ACC112 (cell line): ENCODE measurements around the gene TOX2.

ENCODE experiments used
- H2AFZ ChIP-seq: fragments of 200-600 bp; sonication (generic); one replicate; pipeline ENCODE4 v1.6.0; 2017; ENCODE audit warnings: antibody characterized with exemption, low read length; ENCODE audit not compliant: unreplicated experiment
- H3K27ac ChIP-seq: fragments of 200-600 bp; sonication (generic); 2 replicates; pipeline ENCODE4 v1.5.1; 2014; ENCODE audit warnings: low read depth, mild to moderate bottlenecking, antibody characterized with exemption, low read length, moderate library complexity
- H3K27me3 ChIP-seq: fragments of 200-600 bp; sonication (generic); 2 replicates; pipeline ENCODE4 v1.6.1; 2014; ENCODE audit warnings: mild to moderate bottlenecking, antibody characterized with exemption, low read length, moderate library complexity, mixed read lengths; ENCODE audit not compliant: insufficient read depth
- H3K36me3 ChIP-seq: fragments of 200-600 bp; sonication (generic); 2 replicates; pipeline ENCODE4 v1.6.1; 2016; ENCODE audit warnings: mild to moderate bottlenecking, antibody characterized with exemption, low read length, moderate library complexity, mixed read lengths; ENCODE audit not compliant: insufficient read depth
- H3K4me1 ChIP-seq: fragments of 200-600 bp; sonication (generic); one replicate; pipeline ENCODE4 v1.6.1; 2016; ENCODE audit warnings: low read length, mixed read lengths; ENCODE audit not compliant: insufficient read depth, unreplicated experiment, control insufficient read depth
- H3K4me3 ChIP-seq: fragments of 200-600 bp; sonication (generic); 2 replicates; pipeline ENCODE4 v1.5.1; 2014; ENCODE audit warnings: mild to moderate bottlenecking, low read depth, low read length
- H3K79me2 ChIP-seq: fragments of 200-600 bp; sonication (generic); one replicate; pipeline ENCODE4 v1.6.0; 2016; ENCODE audit warnings: low read length; ENCODE audit not compliant: control insufficient read depth, unreplicated experiment, insufficient read depth

Gene TOX2

DNA sequence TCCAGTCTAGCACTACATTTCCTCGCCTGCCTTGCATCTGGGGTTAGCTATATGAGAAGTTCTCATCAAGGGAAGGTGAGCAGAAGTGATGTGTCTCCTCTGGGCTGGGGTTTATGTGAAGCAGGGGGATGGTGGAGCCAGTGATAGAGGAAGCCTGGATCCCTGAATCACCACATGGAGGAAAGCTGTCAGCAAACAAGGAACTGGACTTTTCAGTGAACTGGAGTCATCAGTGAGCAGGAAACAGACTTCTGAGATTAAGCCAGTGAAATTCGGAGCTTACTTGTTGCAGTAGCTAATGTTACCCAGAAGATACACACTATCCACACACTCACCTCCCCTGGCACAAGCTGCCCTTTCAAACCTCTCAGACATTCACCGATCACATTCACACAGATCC is 13.4 kb upstream of the TOX2 start:
- Histone ChIP-seq H3K36me3 (no peaks in the 10 kb centered on the region), H3K4me1 (peaks cover 9% of the 10 kb centered on the region), H3K27me3 (no peaks in the 10 kb centered on the region), H3K79me2 (no peaks in the 10 kb centered on the region), H2AFZ (no peak overlapping the region), H3K27ac (no peak overlapping the region), H3K4me3 (no peak overlapping the region)

DNA sequence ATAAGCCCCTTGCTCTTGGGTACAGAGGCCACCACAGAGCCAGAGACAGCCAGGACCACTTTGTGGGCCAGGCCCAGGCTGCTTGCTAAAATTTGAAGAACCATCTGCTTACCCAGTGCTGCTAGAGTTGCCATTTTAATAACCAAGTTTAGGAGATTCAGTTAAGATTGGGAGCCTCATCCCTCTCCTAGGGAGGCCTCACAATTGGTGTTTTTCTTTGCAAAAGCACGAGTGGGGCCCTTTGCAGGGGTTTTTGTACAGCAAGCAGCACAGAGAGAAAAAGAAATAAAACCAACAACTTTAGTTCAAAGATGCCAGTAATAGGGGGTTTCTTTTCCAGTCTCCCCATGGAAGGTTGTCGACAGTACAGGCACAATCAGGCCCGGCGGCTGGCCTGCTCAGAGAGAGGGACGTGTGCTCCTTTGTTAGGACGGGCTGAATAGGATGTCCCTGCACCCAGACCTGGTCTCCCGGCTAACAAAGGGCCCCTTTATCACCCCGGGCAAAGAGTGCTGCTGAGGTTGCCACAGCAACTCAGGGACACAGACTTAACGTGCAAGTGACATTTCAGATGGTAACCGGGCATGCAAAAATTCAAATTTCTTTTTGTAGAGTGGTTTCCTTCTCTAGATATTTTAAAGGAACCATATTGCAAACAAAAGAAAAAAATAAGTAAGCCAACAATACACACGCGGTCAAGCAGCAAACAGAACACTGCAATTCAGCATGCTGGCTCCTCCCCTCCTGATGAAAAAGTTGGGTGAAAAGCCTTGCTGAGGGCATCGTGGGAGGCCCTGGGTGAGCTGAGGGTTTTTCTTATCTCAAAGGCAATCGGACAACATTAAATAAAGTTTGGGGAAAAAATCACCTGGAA is 10.5 kb upstream of the TOX2 start:
- Histone ChIP-seq H2AFZ (no peak overlapping the region), H3K36me3 (no peaks in the 10 kb centered on the region), H3K27ac (no peak overlapping the region), H3K27me3 (no peaks in the 10 kb centered on the region), H3K79me2 (no peaks in the 10 kb centered on the region), H3K4me1 (peaks cover 9% of the 10 kb centered on the region), H3K4me3 (no peak overlapping the region)

DNA sequence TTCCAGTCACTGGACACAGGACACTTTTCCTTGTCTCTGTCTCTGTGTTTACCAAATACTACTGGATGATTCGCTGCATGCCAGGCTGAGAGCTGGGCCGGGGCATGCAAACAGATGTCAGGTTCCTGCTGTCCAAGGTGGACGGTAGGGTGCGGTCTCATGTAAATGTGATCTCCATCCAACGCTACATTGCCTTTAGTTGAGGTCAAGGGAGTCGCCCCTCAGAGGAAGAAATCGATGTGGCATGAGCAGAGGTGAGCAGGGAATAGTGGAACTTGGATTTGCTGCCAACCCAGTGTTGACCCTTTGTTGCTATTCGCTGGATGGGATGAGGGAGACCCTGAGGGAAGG is 9.8 kb upstream of the TOX2 start:
- Histone ChIP-seq H3K27ac (no peak overlapping the region), H2AFZ (no peak overlapping the region), H3K27me3 (no peaks in the 10 kb centered on the region), H3K4me3 (no peak overlapping the region), H3K79me2 (no peaks in the 10 kb centered on the region), H3K4me1 (peaks cover 9% of the 10 kb centered on the region), H3K36me3 (no peaks in the 10 kb centered on the region)

DNA sequence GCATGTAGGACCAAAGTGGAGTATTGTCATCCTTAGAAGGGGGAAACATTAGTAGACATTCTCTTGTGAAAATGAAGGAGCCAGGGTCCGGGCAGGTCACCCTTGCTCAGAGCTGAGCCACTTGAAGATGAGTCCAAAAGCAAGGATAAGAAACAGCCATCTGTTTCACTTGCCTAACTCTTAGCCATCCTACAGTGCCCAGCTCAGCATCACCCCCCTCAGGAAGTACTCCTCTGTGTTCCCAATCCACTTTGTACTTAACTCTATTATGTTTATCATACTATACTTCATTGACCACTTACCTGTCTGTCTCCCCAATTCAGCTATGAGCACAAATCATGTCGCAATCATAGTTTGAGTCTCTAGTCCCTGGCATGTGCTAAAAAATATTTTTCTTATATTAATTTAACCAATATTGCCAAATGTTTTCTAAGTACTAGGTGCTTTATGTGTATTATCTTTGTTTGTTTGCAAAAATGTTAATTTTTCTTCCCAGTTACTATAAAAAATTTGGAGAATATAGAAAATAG is 8.1 kb upstream of the TOX2 start:
- H3K27ac ChIP-seq: no peak overlapping the region
- H2AFZ ChIP-seq: no peak overlapping the region
- no peaks in the 10 kb centered on the region for H3K4me1 ChIP-seq
- H3K27me3 ChIP-seq: no peaks in the 10 kb centered on the region
- no peaks in the 10 kb centered on the region for H3K36me3 ChIP-seq
- no peaks in the 10 kb centered on the region for H3K79me2 ChIP-seq
- H3K4me3 ChIP-seq: no peak overlapping the region

DNA sequence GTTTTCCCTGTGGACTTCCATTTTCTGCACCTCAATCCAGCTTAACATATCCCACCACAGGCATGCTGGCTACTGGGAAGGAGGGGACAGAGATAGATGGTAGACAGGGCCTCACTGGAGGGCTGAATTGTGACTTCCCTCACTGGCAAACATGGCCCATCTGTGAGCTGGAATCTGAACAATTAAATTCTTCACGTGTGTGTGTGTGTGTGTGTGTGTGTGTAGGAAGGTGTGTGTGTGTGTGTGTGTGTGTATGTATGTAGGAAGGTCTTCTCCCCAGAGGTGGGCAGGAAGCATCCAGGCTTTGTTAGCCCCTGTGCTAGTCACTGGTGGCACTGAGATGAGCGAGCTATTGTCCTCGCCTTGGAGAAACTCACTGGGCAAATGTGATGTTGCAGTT is 5.4 kb upstream of the TOX2 start:
- Histone ChIP-seq H3K27me3 (peaks cover 4% of the 10 kb centered on the region; the same call in 1 of the 2 replicates), H3K4me1 (no peaks in the 10 kb centered on the region), H2AFZ (no peak overlapping the region), H3K27ac (no peak overlapping the region), H3K4me3 (no peak overlapping the region), H3K79me2 (no peaks in the 10 kb centered on the region), H3K36me3 (no peaks in the 10 kb centered on the region)

DNA sequence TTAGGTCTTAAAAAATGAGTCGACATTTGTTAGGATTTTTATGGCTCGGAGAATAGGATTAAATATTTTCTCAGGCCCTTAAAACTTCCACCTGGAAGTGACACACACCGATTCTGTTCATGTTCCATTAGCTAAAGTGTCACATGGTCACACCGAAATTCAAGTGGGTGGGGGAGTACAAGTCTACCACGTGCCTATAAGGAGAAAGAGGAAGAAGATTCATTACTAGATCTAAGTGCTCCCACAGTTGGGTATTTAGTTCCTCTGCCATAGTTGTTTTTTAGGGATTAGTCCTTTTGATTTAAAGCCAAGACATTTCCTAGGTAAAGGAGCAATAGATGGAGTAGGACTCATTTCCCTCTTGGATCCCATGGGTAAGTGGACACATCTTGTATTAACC is 4.9 kb upstream of the TOX2 start:
- Histone ChIP-seq H3K4me3 (no peak overlapping the region), H3K27ac (no peak overlapping the region), H3K79me2 (no peaks in the 10 kb centered on the region), H3K4me1 (no peaks in the 10 kb centered on the region), H3K36me3 (no peaks in the 10 kb centered on the region), H2AFZ (no peak overlapping the region), H3K27me3 (peaks cover 6% of the 10 kb centered on the region; the same call in 1 of the 2 replicates)

DNA sequence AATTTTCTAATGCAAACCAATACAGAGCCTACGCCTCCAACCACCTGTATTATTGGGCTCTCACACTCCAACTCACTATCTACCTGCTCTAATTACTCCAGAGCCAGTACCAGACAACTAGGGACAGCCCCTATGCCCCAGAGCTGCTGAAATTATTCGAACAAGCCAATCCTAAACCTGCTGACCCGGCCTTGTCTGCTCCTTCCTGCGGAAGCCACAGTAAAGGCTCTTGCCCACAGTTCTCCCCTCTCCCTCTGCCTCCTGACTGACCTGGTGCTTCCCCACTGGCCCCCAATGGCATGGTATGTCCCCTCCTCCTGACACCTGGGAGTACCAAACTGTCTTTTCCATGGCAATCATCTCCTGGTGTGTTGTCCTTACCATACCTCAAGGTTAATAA is 4.1 kb upstream of the TOX2 start:
- H3K79me2 ChIP-seq: no peaks in the 10 kb centered on the region
- no peak overlapping the region for H3K4me3 ChIP-seq
- H3K36me3 ChIP-seq: no peaks in the 10 kb centered on the region
- H3K27me3 ChIP-seq: peaks cover 14% of the 10 kb centered on the region
- H3K4me1 ChIP-seq: no peaks in the 10 kb centered on the region
- no peak overlapping the region for H2AFZ ChIP-seq
- no peak overlapping the region for H3K27ac ChIP-seq

DNA sequence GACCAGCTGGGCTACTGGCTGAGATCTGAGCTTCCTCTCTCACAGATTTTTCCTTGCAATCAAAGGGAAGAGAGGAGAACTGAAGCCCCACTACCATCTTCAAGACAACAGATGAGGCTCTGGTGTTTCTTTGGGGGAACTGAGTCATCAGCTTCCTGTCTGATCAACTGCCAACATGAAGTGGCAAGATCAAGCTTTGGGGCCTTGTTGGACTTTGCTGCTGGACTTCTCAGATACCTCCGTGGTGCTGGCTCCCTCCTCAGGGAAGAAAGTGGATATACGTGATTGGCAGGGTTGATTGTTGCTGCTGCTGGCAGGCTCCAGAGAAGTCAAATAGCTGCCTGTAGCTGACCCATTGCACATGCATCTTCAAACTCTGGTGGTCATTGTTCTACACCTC is 3.6 kb upstream of the TOX2 start:
- H3K27me3 ChIP-seq: peaks cover 19% of the 10 kb centered on the region
- H3K27ac ChIP-seq: no peak overlapping the region
- no peaks in the 10 kb centered on the region for H3K4me1 ChIP-seq
- no peaks in the 10 kb centered on the region for H3K79me2 ChIP-seq
- H3K4me3 ChIP-seq: no peak overlapping the region
- H2AFZ ChIP-seq: no peak overlapping the region
- H3K36me3 ChIP-seq: no peaks in the 10 kb centered on the region

DNA sequence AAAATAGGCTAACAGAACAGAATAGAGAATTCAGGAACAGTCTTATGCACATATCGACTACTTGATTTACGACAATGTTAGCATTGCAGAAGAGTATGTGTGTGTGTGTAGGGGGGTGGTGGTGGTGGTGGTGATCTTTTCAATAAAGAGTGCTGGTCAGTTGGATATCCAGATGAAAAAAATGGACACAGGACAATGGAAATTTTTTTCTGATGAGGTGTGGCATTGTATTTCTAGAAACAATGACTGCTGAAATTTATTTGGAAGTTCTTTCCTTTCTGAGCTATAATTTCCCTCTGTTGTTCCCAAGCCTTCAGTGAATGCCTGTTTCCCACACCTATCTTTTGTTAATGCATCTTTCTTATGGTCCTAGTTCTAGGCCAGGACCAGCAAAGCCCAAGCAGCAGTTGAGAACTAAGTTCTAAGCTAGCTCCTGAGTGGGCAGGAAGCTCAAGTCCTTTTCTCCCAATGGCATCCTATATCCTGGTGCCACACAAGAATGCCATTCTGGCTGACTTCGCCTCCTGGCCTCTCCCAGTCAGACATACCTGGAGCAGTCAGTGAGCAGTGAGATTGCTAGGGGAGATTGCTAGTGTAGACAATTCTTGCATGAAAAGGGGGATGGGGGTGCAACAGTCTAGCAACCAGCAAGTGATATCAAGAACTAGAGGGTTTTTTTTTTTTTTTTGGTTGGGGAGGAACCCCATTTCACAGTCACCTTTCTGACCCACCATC is 1.2 kb upstream of the TOX2 start:
- Histone ChIP-seq H3K4me1 (no peaks in the 10 kb centered on the region), H3K4me3 (no peak overlapping the region), H3K27ac (no peak overlapping the region), H3K27me3 (peaks cover 22% of the 10 kb centered on the region), H2AFZ (no peak overlapping the region), H3K36me3 (no peaks in the 10 kb centered on the region), H3K79me2 (no peaks in the 10 kb centered on the region)

DNA sequence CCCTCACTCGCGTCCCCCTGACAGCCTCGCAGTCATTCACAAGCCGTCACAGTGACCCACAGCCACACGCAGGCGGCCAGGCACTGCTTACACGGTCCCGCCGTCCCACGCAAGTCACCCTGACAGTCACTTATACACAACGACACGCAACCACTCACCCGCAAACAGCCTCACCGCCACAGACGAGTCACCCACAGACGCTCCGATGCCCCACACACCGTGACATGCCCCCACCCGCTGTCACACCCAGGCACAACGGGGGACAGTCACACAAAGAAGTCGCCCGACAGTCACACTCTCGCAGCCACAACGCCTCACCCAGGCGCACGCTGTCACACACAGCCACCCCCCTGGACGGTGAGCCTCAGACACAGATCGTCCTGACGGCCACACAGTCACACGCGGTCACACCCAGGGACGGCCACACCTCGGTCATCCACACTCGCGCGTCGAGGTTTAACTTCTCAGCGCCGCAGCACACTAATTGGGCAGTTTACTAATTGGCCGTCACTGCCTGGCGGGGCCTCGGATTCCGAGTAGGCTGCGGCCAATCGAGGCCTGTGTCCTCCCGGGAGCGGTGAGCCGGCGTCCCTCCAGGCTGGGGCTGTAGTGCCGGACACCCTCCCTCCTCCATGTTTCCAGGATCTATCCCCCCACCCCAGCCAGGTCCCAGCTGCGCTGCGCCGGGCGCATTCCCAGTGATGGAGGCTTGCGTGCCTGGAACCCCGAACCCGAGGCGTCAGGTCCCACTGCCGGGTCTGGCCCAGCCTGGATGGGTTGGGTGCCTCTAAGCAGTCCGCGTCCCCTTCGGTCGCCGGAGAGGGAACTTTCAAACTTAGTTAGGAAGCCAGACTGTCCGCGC is 790 bp downstream of the TOX2 start:
- H3K4me3 ChIP-seq: peak overlapping the region; percentile 73
- H3K27ac ChIP-seq: no peak overlapping the region
- H3K27me3 ChIP-seq: peaks cover 22% of the 10 kb centered on the region
- H3K36me3 ChIP-seq: no peaks in the 10 kb centered on the region
- no peaks in the 10 kb centered on the region for H3K4me1 ChIP-seq
- H3K79me2 ChIP-seq: no peaks in the 10 kb centered on the region
- peak overlapping the region; percentile 57 for H2AFZ ChIP-seq
